LoVo (cell line): Measurements from ENCODE around the gene KRT13.
"Not testable (repeated sequence)": the region's sequence is repeated elsewhere in the genome, so short reads cannot be mapped to it uniquely, and the experiment has no call there.

Experiments
- DNase-seq: peaks from one replicate; pipeline ENCODE4 v3.0.0-alpha.2; 2016; ENCODE audit warnings: low spot score

Gene KRT13

GRCh38 chr17:41505007-41505808 lies at the start of gene KRT13:
Gene KRT13 (minus strand): TSS chr17:41505612. CDS start chr17:41505550, 62 bp downstream.
- no peak for DNase-seq

DNA sequence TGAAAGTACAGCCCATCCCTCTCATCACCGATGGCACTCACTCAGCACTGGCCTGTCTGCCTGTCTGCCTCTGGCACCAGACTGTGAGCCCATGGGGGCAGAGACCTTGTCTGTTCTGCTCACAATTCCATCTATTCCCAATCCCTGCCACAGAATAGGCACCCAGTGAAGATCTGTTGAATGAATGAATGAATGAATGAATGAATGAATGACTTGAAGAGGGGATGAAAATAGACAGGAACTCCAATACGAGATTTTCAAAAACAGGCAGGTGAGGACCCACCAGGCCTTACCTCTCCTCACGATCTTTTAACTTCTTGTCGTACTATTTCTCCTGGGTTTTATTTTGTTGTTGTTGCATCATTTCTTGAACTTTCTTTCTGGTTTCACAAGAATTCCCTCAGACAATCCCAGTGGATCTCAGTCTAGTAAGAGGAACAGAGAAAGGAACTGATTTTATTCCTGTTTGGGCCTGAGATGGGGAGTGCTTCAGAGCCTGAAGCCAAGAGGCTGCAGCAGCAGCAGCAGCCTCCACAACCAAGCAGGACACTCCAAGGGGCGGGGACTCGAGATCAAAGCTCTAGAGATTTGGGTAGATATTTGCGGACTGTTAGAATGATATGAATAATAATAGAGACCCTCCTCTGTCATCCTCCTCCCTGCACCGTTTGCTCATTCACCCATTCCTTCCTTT lies 48.7 kb upstream of the KRT13 start:
- no peak for DNase-seq

- DNase-seq, result no peak
These were observed 47.8 kb upstream of the KRT13 start for GRCh38 chr17:41553176-41553575.

DNA sequence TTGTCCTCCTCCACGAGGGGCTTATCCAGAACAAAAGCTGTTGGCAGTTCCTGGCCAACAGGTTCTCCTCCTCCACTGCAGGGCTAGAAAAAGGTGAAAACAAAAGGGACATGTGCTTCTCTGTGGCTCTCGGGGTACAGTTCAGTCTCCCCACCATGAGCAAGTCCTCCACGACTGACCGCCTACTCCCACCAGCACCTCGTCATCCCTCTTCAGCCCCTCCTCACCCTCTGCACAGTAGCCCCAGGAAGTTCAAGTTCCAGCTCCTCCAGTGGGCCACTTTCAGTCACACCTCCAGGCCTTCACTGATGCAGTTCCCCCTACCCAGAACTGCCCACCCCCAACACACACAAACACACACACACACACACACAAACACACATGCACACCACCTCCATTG lies 47.0 kb upstream of the KRT13 start:
- no peak for DNase-seq

DNA sequence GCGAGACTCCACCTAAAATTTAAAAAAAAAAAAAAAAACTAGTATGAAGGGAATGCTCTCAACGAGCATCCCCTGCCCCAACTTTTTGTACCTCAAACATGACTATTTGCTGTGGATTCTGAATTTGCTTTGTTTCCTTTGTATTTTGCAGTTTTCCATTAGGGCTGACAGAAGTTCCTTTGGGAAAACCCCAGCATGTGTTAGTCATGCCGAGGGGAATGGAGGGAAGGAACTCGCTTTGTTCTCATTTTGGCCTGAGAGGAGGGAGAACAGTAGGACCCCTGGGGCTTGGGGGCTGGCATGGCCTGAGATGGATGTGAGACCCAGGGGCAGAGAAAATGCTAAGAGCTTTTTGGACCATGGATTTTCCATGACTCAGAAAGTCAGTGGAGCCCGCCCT lies 46.0 kb upstream of the KRT13 start:
- DNase-seq, result no peak

DNA sequence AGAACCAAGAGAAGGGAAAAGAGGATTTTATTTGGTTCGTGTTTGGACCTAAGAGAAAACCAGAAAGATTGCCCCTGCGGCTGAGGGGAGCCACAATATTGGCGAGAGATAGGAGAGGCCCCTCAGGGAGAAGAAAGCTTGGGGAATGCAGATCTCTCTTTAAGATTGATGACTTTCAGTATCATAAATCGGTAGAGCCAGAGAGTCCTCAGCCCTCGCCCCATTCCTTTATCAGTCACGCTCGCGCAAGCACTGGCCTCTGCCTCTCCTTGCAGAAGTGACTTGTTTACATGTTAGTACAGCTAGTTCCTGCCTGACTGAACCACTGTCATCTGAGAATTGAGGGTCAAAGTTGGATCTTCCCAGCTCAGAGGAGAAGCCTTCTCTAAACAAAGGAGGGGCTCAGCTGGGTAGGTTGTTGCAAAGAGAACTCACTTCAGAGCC lies 44.2 kb upstream of the KRT13 start:
- DNase-seq, result peak; percentile 80

- DNase-seq, result peak; percentile 89
These were observed 43.6 kb upstream of the KRT13 start for GRCh38 chr17:41548844-41549595.

GRCh38 chr17:41547921-41548843 lies 42.8 kb upstream of the KRT13 start:
- peak; percentile 95 for DNase-seq

DNA sequence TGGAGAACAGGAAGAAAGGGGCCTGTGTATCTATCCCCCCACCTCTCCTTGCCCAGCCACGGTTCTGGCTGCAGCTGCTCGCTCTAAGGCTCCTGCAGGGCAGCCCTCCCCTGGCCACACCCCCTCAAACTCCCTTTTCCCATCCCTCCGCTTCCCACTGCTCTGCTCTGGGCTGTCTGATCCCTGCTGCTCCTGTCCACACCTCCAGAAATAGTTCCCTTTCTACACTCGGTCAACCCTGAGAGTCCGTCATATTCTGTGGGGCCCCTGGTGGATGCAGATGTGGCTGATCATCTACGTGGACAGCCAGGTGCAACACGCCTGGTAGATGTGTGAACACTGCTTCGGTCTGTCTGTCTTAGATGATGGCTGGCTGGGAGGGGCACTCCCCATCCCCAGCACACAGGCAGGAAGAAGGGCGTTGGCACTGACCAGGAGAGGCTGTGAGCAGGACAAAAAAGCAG lies 42.0 kb upstream of the KRT13 start:
- no peak for DNase-seq

- no peak for DNase-seq
These were observed 41.4 kb upstream of the KRT13 start for GRCh38 chr17:41546819-41547218.

DNA sequence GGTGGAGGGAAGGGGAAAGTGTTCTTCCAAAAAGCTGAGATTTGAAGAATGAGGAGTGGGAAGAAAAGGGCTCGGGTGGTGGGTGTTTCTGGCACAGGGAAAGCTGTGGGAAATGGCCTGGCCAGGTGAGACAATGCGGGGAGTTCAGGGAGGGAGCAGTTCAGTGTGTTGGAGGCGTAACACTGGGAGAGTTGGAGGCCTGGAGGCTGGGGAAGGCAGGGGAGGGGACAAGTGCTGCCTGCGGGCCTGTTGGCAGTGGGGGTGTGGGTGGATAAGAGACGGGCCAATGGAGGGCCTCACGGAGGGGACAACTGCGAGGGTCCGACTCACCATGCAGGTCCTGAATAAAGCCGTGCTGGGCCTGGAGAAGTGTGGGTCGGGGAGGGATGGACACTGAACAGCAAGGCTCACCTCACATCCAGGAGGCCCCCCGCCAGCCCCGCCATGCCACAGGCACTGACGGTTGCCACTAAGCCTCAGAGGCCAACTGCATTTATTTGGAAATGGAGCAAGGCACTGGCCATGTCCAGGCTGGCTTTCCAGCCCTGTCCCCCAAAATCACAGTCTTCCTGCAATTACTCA lies 40.5 kb upstream of the KRT13 start:
- DNase-seq, result no peak

- DNase-seq, result no peak
These were observed 39.5 kb upstream of the KRT13 start for GRCh38 chr17:41544935-41545334.

DNA sequence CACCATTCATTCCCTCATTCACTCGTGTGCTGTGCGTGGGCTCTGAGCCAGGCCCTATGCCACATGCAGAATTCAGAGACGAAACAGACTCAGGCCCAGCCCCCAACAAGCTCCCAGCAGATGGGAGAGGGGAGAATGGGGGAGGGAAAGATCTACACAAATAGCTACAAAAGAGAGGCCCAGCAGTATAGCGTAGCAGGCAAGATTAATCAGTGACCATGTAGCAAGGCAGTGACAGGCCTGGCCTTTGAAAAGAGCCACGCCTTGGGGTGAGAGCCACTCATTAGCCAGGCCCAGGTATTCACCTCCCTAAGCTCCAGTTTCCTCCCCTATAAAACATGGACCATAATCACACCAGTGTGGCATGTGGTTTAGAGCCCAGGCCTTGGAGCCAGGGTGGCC lies 39.1 kb upstream of the KRT13 start:
- peak; percentile 85 for DNase-seq

- not testable (repeated sequence) for DNase-seq
These were observed 37.4 kb upstream of the KRT13 start for GRCh38 chr17:41542786-41543185.

GRCh38 chr17:41542357-41542756 lies 36.9 kb upstream of the KRT13 start:
- no peak for DNase-seq

GRCh38 chr17:41540921-41541625 lies 35.7 kb upstream of the KRT13 start:
- no peak for DNase-seq

DNA sequence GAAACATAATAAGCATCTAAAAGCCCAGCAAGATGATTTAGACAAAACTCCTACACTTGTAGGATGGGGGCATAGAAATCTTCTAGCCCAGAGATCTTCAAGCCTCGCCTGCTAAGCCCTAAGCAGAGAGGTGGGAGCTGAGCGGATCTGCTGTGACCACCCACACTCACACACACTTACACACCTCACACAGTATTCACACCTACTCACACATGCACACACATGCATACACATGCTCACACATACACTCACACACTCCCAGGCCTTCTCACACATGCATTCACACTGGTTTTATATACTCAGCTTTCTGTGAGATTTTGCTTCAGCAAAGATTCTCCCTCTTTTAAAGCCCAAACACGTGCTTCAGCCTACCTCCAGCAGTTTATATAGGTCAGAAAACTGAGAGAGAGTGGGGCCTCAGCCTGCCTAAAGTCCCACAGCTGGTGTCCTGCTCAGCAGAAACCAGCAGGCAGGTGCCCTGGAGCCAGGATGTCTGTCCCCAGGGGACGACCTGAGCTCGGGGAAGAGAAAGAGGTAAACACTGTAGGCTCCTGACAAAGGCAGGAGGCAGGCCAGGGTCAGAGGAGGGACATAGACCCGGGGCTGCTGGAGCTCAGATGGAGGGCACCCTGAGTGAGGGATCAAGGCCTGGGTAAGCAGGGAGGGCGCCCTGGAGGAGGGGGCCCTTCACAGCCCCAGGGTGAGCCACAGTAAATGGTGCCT lies 34.7 kb upstream of the KRT13 start:
- no peak for DNase-seq

- no peak for DNase-seq
These were observed 33.7 kb upstream of the KRT13 start for GRCh38 chr17:41539071-41539492.

DNA sequence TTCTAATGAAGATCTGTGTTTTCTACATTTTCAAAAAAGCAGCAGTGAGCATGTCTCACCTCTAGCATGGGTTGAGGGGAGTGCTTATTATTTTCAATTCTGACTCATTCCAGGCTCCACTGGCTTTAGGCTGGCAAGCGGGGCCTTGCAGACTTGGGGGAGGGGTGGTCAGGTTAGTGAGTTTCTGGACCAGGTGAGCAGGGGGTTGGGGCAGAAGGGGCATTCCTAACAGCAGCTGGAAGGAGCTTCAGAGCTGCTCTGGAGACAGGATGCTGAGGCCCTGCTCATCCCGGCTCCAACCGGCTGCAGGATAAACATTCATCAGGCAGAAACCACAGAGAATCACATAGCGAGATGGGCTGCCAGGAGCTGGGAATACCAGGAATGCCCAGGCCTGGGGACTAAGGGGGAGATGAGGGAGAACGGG lies 33.2 kb upstream of the KRT13 start:
- no peak for DNase-seq

DNA sequence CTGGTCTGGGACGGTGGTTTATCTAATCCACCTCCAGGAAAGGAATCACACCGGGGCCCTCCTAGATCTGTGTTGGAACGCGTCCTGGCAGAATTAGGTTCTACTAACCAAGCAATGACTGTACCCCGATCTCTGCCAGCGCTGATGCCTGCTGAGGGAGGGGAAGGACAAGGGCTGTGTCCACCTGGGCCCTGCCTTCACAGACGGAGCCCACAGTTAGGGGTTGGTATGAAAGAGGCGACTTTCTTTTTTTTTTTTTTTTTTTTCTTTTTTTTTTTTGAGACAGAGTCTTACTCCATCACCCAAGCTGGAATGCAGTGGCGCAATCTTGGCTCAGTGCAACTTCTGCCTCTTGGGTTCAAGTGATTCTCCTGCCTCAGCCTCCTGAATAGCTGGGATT lies 32.6 kb upstream of the KRT13 start:
- DNase-seq, result no peak
